HL-60 (cell line): ENCODE measurements around the gene EYA2.

Experiments used
- DNase-seq, 2 experiments: peaks; one replicate each; pipeline ENCODE4 v3.0.0-alpha.2; 2010 to 2020; ENCODE audit warnings: low read depth in 1 of 2, low spot score in 1 of 2
- H3K27ac ChIP-seq: fragments of 250-450 bp; sonication (Bioruptor Pico); replicated peaks from 2 replicates; pipeline ENCODE4 v1.5.1; 2020; ENCODE audit warnings: mild to moderate bottlenecking, moderate library complexity
- H3K27me3 ChIP-seq: fragments of 250-450 bp; sonication (Bioruptor Pico); 2 replicates; pipeline ENCODE4 v1.5.1; 2021; ENCODE audit warnings: mild to moderate bottlenecking, moderate library complexity; ENCODE audit not compliant: insufficient read depth, poor library complexity, severe bottlenecking
- H3K4me3 ChIP-seq: replicated peaks from 2 replicates; pipeline ENCODE4 v1.5.1; 2011; ENCODE audit warnings: mild to moderate bottlenecking, control low read depth, low read length; ENCODE audit not compliant: insufficient read depth
- CTCF ChIP-seq: IDR thresholded peaks from one replicate; pipeline ENCODE4 v1.5.1; 2011; ENCODE audit warnings: low read length, control low read depth, inconsistent platforms; ENCODE audit not compliant: insufficient read depth
- GABPA ChIP-seq: IDR thresholded peaks from 2 replicates; pipeline ENCODE4 v1.6.1; 2012; ENCODE audit warnings: low read depth
- POLR2AphosphoS5 ChIP-seq: IDR thresholded peaks from 2 replicates; pipeline ENCODE4 v1.6.1; 2012; ENCODE audit warnings: low read depth
- SPI1 ChIP-seq: IDR thresholded peaks from 2 replicates; pipeline ENCODE4 v1.6.1; 2012; ENCODE audit warnings: low read depth, mild to moderate bottlenecking, borderline replicate concordance
- TF ChIP-seq, protein P1 (sequence below): IDR thresholded peaks from 2 replicates; pipeline ENCODE4 v1.6.1; 2012; ENCODE audit warnings: low read depth; ENCODE audit not compliant: insufficient replicate concordance

Gene EYA2

GRCh38 chr20:47167846-47168245 is 273.2 kb downstream of the EYA2 start:
- TF ChIP-seq GABPA (no peak), POLR2AphosphoS5 (no peak), CTCF (no peak), SPI1 (no peak)
- TF ChIP-seq, protein P1, sequence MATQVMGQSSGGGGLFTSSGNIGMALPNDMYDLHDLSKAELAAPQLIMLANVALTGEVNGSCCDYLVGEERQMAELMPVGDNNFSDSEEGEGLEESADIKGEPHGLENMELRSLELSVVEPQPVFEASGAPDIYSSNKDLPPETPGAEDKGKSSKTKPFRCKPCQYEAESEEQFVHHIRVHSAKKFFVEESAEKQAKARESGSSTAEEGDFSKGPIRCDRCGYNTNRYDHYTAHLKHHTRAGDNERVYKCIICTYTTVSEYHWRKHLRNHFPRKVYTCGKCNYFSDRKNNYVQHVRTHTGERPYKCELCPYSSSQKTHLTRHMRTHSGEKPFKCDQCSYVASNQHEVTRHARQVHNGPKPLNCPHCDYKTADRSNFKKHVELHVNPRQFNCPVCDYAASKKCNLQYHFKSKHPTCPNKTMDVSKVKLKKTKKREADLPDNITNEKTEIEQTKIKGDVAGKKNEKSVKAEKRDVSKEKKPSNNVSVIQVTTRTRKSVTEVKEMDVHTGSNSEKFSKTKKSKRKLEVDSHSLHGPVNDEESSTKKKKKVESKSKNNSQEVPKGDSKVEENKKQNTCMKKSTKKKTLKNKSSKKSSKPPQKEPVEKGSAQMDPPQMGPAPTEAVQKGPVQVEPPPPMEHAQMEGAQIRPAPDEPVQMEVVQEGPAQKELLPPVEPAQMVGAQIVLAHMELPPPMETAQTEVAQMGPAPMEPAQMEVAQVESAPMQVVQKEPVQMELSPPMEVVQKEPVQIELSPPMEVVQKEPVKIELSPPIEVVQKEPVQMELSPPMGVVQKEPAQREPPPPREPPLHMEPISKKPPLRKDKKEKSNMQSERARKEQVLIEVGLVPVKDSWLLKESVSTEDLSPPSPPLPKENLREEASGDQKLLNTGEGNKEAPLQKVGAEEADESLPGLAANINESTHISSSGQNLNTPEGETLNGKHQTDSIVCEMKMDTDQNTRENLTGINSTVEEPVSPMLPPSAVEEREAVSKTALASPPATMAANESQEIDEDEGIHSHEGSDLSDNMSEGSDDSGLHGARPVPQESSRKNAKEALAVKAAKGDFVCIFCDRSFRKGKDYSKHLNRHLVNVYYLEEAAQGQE: no peak
- no peak overlapping the region for H3K27ac ChIP-seq
- no peak for DNase-seq
- no peak overlapping the region for H3K4me3 ChIP-seq
- H3K27me3 ChIP-seq: no peaks in the 10 kb centered on the region

DNA sequence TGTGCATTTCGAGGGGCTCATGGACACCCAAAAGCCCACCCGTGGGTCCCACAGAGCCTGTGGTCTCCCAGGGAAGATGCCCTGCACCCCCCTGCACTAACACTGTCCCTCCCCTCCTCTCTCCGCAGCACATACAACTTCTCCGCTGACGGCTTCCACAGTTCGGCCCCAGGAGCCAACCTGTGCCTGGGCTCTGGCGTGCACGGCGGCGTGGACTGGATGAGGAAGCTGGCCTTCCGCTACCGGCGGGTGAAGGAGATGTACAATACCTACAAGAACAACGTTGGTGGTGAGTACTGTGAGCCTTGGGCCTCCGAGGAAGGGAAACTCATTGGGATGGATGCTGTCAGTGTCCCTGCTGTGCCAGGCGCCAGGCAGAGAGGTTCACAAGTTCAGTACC is 277.9 kb downstream of the EYA2 start:
- TF ChIP-seq, protein P1: no peak
- TF ChIP-seq CTCF (no peak), GABPA (no peak), POLR2AphosphoS5 (no peak), SPI1 (no peak)
- Histone ChIP-seq H3K27ac (no peak overlapping the region), H3K4me3 (no peak overlapping the region), H3K27me3 (no peaks in the 10 kb centered on the region)
- DNase-seq: no peak

DNA sequence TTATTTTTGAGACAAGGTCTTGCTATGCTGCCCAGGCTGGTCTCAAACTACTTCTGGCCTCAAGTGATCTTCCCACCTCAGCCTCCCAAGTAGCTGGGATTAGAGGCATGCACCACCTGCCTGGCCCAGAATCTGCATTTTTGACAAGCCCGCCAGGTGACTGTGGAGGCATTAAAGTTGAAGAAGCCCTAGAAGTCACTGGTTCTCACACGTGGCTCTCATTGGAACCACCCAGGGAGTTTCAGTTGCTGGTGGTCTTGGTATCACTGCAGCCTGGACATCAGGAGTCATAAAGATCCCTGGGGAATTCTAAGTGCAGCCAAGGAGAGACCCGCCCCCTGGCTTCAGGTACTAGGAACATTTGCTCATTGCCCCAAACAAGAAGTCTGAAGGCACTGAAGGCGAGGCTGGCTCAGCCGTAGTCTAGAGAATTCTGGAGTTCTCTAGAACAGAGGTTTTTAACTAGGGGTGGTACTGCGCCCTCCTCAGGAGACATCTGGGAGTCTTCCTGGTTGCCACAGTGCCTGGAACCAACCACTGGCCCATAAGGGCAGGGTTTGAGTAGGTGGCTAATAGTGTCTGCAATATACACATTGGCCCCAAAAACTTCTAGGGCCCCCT is 279.1 kb downstream of the EYA2 start:
- Histone ChIP-seq H3K27me3 (no peaks in the 10 kb centered on the region), H3K27ac (no peak overlapping the region), H3K4me3 (no peak overlapping the region)
- TF ChIP-seq POLR2AphosphoS5: no peak
- TF ChIP-seq GABPA: no peak
- TF ChIP-seq, protein P1: no peak
- no peak for TF ChIP-seq CTCF
- no peak for TF ChIP-seq SPI1
- DNase-seq: no peak
